AG09319 (cell line): ENCODE measurements around the gene VPS35L.

Experiments used
- DNase-seq: peaks from one replicate; pipeline ENCODE4 v3.0.0-alpha.2; 2010; ENCODE audit warnings: low read depth; ENCODE audit errors: extremely low read depth
- TF ChIP-seq, protein P1 (sequence below): IDR thresholded peaks from 2 replicates; pipeline ENCODE4 v1.5.1; 2011; ENCODE audit warnings: low read depth, mild to moderate bottlenecking, inconsistent platforms, low read length, moderate library complexity

The VPS35L gene

DNA sequence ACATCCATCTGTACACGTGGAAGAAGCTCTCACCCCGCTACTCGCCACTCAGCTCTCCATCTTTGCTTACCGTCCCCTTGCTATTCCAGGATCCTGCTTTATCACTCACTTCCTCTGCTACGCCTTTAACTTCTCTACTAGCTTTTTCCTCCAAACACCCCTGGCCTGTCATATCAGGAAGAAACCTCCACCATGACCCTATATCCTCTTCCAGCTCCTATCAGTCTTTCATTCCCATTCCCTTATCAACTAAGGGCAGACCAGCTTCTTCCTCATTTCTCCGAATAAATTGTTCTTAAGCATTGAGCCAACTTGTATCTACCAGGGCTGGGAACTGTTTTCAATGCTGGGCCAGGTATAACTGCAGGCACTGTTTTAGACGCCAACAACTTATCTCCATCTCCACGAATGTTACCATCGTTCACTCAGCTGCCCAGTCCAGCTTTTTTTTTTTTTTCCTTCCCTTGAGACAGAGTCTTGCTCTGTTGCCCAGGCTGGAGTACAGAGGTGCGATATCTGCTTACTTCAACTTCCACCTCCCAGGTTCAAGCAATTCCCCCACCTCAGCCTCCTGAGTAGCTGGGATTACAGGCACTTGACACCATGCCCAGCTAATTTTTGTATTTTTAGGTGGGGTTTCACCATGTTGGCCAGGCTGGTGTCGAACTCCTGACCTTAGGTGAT lies 166.9 kb downstream of the VPS35L start:
- DNase-seq = no peak
- TF ChIP-seq, protein P1, sequence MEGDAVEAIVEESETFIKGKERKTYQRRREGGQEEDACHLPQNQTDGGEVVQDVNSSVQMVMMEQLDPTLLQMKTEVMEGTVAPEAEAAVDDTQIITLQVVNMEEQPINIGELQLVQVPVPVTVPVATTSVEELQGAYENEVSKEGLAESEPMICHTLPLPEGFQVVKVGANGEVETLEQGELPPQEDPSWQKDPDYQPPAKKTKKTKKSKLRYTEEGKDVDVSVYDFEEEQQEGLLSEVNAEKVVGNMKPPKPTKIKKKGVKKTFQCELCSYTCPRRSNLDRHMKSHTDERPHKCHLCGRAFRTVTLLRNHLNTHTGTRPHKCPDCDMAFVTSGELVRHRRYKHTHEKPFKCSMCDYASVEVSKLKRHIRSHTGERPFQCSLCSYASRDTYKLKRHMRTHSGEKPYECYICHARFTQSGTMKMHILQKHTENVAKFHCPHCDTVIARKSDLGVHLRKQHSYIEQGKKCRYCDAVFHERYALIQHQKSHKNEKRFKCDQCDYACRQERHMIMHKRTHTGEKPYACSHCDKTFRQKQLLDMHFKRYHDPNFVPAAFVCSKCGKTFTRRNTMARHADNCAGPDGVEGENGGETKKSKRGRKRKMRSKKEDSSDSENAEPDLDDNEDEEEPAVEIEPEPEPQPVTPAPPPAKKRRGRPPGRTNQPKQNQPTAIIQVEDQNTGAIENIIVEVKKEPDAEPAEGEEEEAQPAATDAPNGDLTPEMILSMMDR = no peak

DNA sequence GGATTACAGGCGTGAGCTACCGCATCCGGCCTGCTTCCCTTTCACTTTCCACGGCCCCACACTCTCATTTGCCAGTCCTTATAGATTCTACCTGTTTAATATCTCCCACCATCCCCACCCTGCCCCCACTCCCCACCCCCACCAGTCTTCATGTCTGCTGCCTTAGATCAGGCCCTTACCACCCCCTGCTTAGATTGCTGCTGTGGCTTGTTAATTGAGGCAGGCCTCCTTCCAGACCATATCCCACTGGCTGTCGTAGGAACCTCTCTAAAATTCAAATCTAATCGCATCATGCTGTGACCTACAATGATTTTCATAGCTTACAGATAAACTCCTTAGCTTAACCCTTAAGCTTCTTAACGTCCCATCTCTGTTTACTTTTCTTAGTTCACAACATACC lies 167.5 kb downstream of the VPS35L start:
- no peak for DNase-seq
- TF ChIP-seq, protein P1 = no peak

DNA sequence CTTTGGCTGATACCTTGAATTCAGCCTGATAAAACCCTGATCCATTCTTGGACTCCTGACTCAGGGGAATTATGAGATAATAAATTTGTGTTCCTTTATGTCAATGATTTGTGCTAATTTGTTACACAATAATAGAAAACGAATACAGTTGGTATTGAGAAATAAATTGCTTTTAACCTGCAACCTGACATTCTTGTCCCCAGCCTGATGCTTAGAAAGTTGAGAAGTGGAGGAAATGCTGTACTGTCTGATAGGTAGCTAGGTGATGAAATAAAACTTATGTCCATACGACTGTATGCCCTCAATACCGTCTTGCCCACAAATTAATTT lies 173.1 kb downstream of the VPS35L start:
- no peak for DNase-seq
- TF ChIP-seq, protein P1 = no peak

DNA sequence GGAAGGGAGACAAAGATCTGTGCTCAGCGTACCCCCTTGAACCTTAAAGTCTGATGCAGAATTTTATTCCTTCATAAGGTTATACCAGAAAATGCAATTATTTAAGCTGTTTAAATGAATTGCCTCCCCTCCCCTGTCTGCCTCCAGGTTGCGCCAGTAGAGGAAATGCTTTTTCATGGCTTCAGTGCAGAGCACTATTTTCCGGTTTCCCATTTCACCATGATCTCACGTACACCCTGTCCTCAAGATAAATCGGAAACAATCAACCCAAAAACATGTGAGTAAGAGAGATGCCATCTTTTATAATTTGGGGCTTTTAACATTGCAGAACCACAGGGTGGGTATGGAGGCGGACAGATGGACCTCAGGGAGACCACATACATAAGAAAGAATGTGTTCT lies 178.0 kb downstream of the VPS35L start:
- TF ChIP-seq, protein P1 = no peak

DNA sequence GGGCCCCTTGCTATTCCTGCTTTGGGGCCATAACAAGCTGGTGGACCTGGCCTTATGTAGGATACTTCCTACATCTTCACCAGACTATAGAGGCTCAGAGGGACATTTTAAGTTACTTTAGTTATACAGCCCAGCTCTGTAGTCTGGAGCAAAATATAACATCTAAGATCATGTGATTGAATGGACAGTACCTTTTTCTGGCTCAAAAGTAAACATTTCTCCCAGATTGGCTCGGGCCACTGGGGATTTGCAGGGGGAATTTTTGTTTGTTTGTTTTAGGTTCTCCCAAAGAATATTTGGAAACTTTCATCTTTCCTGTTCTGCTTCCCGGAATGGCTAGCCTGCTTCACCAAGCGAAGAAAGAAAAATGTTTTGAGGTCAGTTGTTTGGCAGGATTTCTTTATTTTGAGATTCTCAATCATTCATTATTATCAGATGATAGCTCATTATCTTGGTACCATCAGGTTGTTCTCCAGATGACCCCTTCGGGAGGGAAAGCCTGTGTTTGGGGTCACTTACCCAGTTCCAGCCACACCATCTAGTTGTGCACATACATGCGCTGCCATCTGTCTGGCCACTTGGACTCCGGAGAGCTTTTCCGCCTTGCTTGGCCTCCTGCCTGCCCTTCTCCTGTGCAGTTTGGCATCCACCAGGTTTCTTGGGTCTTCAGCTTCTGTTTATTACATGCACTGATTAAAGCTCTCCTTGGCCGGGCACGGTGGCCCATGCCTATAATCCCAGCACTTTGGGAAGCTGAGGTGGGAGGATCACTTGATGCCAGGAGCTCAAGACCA lies 179.8 kb downstream of the VPS35L start:
- TF ChIP-seq, protein P1 = no peak
- no peak for DNase-seq

More for the DNA sequence above, 178.0 kb downstream of the VPS35L start:
- DNase-seq = no peak

DNA sequence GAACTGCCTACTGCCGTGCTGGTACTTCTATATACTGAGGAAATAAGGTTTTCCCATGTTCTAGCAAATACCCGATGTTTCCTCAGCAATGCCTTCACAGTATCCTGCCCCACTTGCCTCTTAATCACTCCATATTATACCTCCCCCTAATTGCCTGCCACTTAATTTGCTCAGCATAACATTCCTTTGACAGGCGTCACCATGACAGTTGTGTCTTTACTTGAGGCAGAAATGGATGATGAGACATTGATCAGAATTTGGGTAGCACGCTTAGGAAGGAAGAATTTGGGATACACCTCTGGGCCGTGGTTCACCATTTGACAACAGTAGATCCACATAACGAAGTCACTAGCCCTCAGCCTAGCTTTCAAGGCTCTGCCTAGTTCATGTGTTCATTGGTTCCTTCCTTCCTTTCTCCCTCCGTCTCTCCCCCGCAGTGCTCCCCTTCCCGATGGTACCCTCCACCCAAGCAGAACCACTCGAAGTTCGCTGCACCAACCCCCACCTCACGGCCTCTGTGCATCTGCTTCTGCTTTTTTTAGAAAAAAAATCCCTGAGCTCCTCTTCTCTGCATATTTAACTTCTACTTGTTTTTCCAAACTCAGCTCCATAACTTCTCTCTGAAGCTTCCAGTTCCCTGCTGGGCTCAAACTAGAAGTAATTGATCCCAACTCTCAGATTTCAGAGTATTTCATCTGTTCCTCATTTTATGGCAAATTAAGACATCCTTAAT lies 182.0 kb downstream of the VPS35L start:
- DNase-seq = no peak
- TF ChIP-seq, protein P1 = no peak

DNA sequence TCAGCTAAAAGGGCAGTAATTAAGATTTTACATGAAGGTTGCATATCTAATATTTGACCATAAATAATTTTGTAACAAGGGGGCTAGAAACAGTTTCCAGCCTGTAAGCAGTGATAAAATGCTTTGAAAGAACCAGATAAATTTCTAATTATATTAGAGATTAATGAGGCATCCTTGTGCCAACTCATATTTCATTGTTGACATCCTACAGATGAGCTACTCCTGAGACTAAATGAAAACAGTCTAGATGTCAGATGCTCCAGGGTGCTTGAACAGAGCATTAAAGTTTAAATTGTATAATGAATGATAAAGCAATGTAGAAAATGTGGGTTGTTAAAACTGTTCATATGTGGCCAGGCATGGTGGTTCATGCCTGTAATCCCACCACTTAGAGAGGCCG lies 185.9 kb downstream of the VPS35L start:
- no peak for DNase-seq
- TF ChIP-seq, protein P1 = no peak
